ENCODE results near the gene ANO9.
"Not testable (repeated sequence)": the region's sequence is repeated elsewhere in the genome, so short reads cannot be mapped to it uniquely, and the experiment has no call there.

ANO9 gene

GRCh38 chr11:413120-414081 is 28.4 kb downstream of the ANO9 start:
- DNase-seq = no peak

GRCh38 chr11:412641-413119 is 29.1 kb downstream of the ANO9 start:
- DNase-seq = no peak

- not testable (repeated sequence) for DNase-seq
Observed at GRCh38 chr11:411520-411919, 30.3 kb downstream of the ANO9 start.

GRCh38 chr11:410711-411110 is 31.1 kb downstream of the ANO9 start:
- DNase-seq = not testable (repeated sequence)

- DNase-seq = no peak
Observed at GRCh38 chr11:409600-410483, 32.0 kb downstream of the ANO9 start.

GRCh38 chr11:409008-409599 is 32.7 kb downstream of the ANO9 start:
- DNase-seq = no peak

GRCh38 chr11:408154-409007 is 33.4 kb downstream of the ANO9 start:
- DNase-seq = no peak

- DNase-seq = no peak
Observed at GRCh38 chr11:407651-408123, 34.1 kb downstream of the ANO9 start.

GRCh38 chr11:406796-407650 is 34.8 kb downstream of the ANO9 start:
- DNase-seq = peak; percentile 92

- no peak for DNase-seq
Observed at GRCh38 chr11:405954-406795, 35.6 kb downstream of the ANO9 start.

- DNase-seq = no peak
Observed at GRCh38 chr11:405323-405953, 36.4 kb downstream of the ANO9 start.

- DNase-seq = no peak
Observed at GRCh38 chr11:404551-405264, 37.1 kb downstream of the ANO9 start.

GRCh38 chr11:403761-404431 is 37.9 kb downstream of the ANO9 start:
- no peak for DNase-seq

GRCh38 chr11:403021-403760 is 38.6 kb downstream of the ANO9 start:
- DNase-seq = no peak

- DNase-seq = not testable (repeated sequence)
Observed at GRCh38 chr11:401196-401595, 40.6 kb downstream of the ANO9 start.

- DNase-seq = no peak
Observed at GRCh38 chr11:400241-400689, 41.5 kb downstream of the ANO9 start.

GRCh38 chr11:399731-400211 is 42.0 kb downstream of the ANO9 start:
- no peak for DNase-seq
